MCF 10A (cell line): ENCODE results near the gene KCNK5. TPM values are rescaled to one million over a fixed set of nuclear protein-coding genes. Genes with fewer than 3 reads are reported as not detected.

Experiments
- BruUV-seq: library from RNA; stranded (reverse); fragments of 400-500 nt; replicated peaks from 2 replicates; lab custom pipeline; 2021; lab: Mats Ljungman, UMichigan
- CTCF ChIA-PET: fragments of 300-600 bp; sonication (Branson Sonifier 250); formaldehyde crosslinking; extraction: SDS; loops from one replicate; lab custom pipeline; 2021; ENCODE audit warnings: antibody characterized with exemption, inconsistent platforms; lab: Yijun Ruan, JAX
- POLR2A ChIA-PET: fragments of 300-600, 350-650 bp; sonication (Branson Sonifier 250); formaldehyde crosslinking; extraction: SDS; loops from one replicate; lab custom pipeline; 2020; ENCODE audit warnings: antibody characterized with exemption, inconsistent platforms; lab: Yijun Ruan, JAX
- DNase-seq: peaks from one replicate; pipeline ENCODE4 v3.0.0-alpha.2; 2018; ENCODE audit not compliant: unreplicated experiment
- H3K27ac Mint-ChIP-seq: one replicate; pipeline ENCODE4 v1.8.0; 2022; ENCODE audit warnings: mild to moderate bottlenecking, low read depth, mixed read lengths; ENCODE audit not compliant: unreplicated experiment
- H3K27me3 Mint-ChIP-seq: one replicate; pipeline ENCODE4 v1.8.0; 2022; ENCODE audit warnings: mixed read lengths; ENCODE audit not compliant: insufficient read depth, unreplicated experiment
- H3K36me3 Mint-ChIP-seq: one replicate; pipeline ENCODE4 v1.8.0; 2022; ENCODE audit warnings: mild to moderate bottlenecking, moderate library complexity, mixed read lengths; ENCODE audit not compliant: insufficient read depth, unreplicated experiment
- H3K4me1 Mint-ChIP-seq: one replicate; pipeline ENCODE4 v1.8.0; 2022; ENCODE audit warnings: mixed read lengths; ENCODE audit not compliant: insufficient read depth, unreplicated experiment
- H3K4me3 Mint-ChIP-seq: one replicate; pipeline ENCODE4 v1.8.0; 2022; ENCODE audit warnings: mild to moderate bottlenecking, moderate library complexity, mixed read lengths; ENCODE audit not compliant: unreplicated experiment
- H3K9me3 Mint-ChIP-seq: one replicate; pipeline ENCODE4 v1.8.0; 2022; ENCODE audit warnings: mixed read lengths; ENCODE audit not compliant: unreplicated experiment
- intact Hi-C: fragments of 100-400 bp; cut with micrococcal nuclease; formaldehyde crosslinking; loops from 2 replicates; pipeline ENCODE4 v1.14.1; 2022
- total RNA-seq: library from RNA; stranded (reverse); gene quantifications from 2 replicates; pipeline ENCODE4 v1.2.3, GENCODE V29; 2022
- TF ChIP-seq, protein P1 (sequence below): fragments of 200-600 bp; IDR thresholded peaks from one replicate; pipeline ENCODE4 v1.8.0; 2022; ENCODE audit warnings: antibody characterized with exemption, mild to moderate bottlenecking; ENCODE audit not compliant: unreplicated experiment

The KCNK5 gene
- total RNA-seq, 1 experiment from 2014 or later, result 2.6 TPM

DNA sequence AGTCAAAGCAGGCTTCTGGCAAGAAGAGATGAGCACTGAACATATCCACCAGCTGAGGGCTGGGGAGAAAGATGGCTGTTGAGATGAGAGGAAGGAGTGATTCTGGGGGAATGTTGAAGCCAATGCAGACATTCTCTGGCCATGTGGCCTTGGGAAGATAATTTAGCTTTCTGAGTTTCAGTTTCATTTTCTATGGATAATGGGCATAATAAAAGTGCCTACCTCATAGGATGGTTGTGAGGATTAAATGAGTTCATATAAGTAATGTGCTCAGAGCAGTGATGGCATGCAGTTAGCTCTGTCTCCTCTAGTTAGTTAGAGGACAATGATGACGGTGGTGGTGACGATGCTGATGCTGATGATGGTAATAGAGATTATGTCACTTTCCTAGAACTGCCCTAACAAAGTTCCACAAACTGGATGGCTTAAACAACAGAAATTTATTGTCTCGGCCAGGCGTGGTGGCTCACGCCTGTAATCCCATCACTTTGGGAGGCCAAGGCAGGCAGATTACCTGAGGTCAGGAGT, 18.5 kb upstream of the KCNK5 start:
- intact Hi-C loops, result no loop called here
- peaks cover 12% of the 10 kb centered on the region for H3K27me3 Mint-ChIP-seq
- no peak overlapping the region for H3K4me3 Mint-ChIP-seq
- H3K27ac Mint-ChIP-seq, result no peak overlapping the region
- no TSS peak for BruUV-seq
- TF ChIP-seq, protein P1, sequence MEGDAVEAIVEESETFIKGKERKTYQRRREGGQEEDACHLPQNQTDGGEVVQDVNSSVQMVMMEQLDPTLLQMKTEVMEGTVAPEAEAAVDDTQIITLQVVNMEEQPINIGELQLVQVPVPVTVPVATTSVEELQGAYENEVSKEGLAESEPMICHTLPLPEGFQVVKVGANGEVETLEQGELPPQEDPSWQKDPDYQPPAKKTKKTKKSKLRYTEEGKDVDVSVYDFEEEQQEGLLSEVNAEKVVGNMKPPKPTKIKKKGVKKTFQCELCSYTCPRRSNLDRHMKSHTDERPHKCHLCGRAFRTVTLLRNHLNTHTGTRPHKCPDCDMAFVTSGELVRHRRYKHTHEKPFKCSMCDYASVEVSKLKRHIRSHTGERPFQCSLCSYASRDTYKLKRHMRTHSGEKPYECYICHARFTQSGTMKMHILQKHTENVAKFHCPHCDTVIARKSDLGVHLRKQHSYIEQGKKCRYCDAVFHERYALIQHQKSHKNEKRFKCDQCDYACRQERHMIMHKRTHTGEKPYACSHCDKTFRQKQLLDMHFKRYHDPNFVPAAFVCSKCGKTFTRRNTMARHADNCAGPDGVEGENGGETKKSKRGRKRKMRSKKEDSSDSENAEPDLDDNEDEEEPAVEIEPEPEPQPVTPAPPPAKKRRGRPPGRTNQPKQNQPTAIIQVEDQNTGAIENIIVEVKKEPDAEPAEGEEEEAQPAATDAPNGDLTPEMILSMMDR, result no peak
- no peaks in the 10 kb centered on the region for H3K4me1 Mint-ChIP-seq
- DNase-seq, result no peak
- no peaks in the 10 kb centered on the region for H3K36me3 Mint-ChIP-seq
- H3K9me3 Mint-ChIP-seq, result no peaks in the 10 kb centered on the region
- ChIA-PET CTCF (no interaction called here), POLR2A (no interaction called here)

DNA sequence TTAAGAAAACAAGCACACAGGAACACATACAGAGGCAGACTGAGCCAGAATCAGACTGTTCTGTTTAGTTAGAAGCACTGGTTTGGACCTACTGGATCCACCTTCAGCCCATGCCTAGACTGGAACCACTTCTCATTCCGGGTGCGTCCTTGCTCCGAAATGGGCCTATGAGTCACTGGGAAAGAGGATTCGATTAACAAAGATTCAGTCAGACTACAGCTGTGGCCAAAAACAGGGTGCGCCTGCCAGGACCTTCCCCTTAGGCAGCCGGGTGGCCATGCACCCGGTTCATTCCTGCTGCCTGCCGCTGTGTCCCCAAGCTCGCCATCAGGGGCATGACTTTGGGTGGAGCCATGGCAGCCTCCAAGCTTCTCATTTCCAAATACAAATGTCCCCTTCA, 14.5 kb upstream of the KCNK5 start:
- intact Hi-C loops, result no loop called here
- peak; percentile 47 for DNase-seq
- TF ChIP-seq, protein P1, result no peak
- Mint-ChIP-seq H3K27me3 (no peaks in the 10 kb centered on the region), H3K9me3 (no peaks in the 10 kb centered on the region), H3K4me1 (no peaks in the 10 kb centered on the region), H3K27ac (no peak overlapping the region), H3K4me3 (no peak overlapping the region), H3K36me3 (no peaks in the 10 kb centered on the region)
- BruUV-seq, result no TSS peak
- ChIA-PET CTCF (interaction anchor here (0.8 to 2.7 kb wide), 4 partner anchors 16 to 78 kb away, joined by 3 to 14 read pairs (median 3); no protein-coding TSS in a partner anchor), POLR2A (no interaction called here)

DNA sequence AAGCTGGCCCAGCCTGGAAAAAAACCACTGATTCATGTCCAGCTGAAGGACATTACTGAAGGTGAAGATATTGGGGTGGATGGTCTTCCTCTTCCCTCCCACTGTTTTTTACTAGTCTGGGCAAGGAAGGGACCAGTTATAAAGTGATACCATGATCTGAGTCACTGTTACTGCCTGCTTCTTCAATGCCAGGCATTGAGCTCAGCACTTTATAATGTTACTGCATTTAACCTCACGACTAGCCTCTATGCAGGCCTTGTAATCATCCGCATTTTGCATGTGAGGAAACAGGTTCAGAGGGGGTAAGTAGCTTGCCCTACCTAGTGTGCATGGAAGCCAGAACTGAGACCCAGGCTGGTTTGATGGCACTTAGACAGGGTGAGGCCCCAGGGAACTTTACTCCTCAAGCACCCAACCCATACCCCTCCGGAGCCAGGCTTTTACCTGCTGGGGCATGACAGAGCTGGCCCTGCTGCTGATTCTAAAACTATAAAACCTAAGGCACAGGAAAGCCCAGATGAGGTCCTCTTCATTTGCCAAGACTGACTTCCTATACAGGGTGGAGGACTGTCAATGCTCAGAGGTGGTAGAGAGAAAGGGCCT, 11.0 kb upstream of the KCNK5 start:
- no peaks in the 10 kb centered on the region for H3K4me1 Mint-ChIP-seq
- TF ChIP-seq, protein P1, result no peak
- POLR2A ChIA-PET, result interaction anchor here (0.7 kb wide), 1 partner anchor 25 kb away, joined by 3 read pairs; no protein-coding TSS in a partner anchor
- no peaks in the 10 kb centered on the region for H3K36me3 Mint-ChIP-seq
- intact Hi-C loops, result no loop called here
- H3K9me3 Mint-ChIP-seq, result no peaks in the 10 kb centered on the region
- BruUV-seq, result no TSS peak
- DNase-seq, result no peak
- H3K27me3 Mint-ChIP-seq, result no peaks in the 10 kb centered on the region
- H3K27ac Mint-ChIP-seq, result no peak overlapping the region
- no peak overlapping the region for H3K4me3 Mint-ChIP-seq
- CTCF ChIA-PET, result interaction anchor here (1.1 kb wide), 2 partner anchors 10 to 40 kb away, joined by 3 to 4 read pairs; no protein-coding TSS in a partner anchor

DNA sequence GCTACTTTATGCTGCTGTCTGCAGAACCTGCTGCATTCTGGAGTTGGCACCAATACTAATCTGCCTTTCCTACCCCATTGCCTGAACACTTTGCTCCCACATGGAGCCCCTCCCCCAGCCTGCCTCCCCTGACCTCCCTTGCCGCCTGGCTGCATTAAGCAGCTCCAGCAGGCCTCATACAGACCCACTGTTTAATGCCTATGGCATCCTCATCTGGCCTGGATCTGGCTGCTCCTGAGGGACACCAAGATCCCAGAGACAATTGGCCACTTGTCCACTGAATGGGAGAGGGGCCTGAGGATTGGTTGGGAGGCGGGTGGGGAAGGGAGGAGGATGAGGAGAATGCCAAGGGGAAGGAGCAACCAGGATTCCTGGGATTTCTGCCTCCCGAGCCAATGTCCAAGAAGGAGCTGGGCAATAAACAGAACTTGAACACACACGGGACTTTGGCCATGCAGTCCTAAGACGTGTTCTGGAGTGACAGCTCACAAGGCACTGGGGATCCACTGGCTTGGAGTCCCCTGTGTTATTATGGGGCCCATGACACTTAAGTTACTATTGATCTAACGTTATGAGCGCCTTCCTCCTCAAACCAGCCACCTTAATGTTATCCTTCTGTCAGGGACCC, 10.4 kb upstream of the KCNK5 start:
- intact Hi-C loops, result no loop called here
- Mint-ChIP-seq H3K4me1 (no peaks in the 10 kb centered on the region), H3K27me3 (no peaks in the 10 kb centered on the region), H3K9me3 (no peaks in the 10 kb centered on the region), H3K36me3 (no peaks in the 10 kb centered on the region), H3K4me3 (no peak overlapping the region), H3K27ac (no peak overlapping the region)
- no peak for DNase-seq
- CTCF ChIA-PET, result interaction anchor here (0.6 to 1.1 kb wide), 3 partner anchors 10 to 40 kb away, joined by 3 to 5 read pairs (median 4); no protein-coding TSS in a partner anchor
- TF ChIP-seq, protein P1, result no peak
- no TSS peak for BruUV-seq
- POLR2A ChIA-PET, result interaction anchor here (0.7 to 1.6 kb wide), 2 partner anchors 11 to 24 kb away, joined by 3 read pairs; partner anchors contain the start of gene KCNK5
